Lower leg skin (tissue), 3 donors: Measurements from ENCODE around the gene GYPB.
"Not testable (repeated sequence)": the region's sequence is repeated elsewhere in the genome, so short reads cannot be mapped to it uniquely, and the experiment has no call there.

ENCODE experiments used
- POLR2A ChIP-seq, 2 donors: fragments of 450-650 bp; IDR thresholded peaks; one replicate each; pipeline ENCODE4 v1.6.1; 2016 to 2017; ENCODE audit warnings: antibody characterized with exemption in 2 of 2, mild to moderate bottlenecking in 1 of 2, moderate library complexity in 1 of 2
- TF ChIP-seq, protein P1 (sequence below), 3 donors: fragments of 450-650 bp; IDR thresholded peaks; one replicate each; pipeline ENCODE4 v1.5.1; 2016; ENCODE audit warnings: antibody characterized with exemption in 3 of 3, mild to moderate bottlenecking in 3 of 3, moderate library complexity in 2 of 3

DNA sequence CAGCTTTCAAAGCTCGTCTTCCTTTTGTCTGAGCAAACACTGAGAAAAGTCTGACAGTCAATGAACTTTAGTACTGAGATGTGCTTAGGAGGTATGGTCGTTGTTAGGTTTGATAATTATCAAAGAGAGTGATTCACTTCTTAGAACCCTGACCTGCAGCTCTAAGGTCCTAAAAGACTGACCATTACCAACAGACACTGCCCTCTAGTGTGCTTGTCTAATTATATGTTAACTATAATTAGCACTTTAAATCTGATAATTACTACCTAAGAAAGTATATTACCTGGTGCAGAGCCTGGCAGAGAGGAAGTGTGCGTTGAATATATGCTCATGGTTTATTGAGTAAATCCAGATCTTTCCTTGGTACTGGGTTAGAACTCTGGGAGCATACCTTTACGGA, 38.4 kb downstream of the GYPB start:
- not testable (repeated sequence) for TF ChIP-seq POLR2A (IDR thresholded peaks at IDR 0.05)
- TF ChIP-seq, protein P1, sequence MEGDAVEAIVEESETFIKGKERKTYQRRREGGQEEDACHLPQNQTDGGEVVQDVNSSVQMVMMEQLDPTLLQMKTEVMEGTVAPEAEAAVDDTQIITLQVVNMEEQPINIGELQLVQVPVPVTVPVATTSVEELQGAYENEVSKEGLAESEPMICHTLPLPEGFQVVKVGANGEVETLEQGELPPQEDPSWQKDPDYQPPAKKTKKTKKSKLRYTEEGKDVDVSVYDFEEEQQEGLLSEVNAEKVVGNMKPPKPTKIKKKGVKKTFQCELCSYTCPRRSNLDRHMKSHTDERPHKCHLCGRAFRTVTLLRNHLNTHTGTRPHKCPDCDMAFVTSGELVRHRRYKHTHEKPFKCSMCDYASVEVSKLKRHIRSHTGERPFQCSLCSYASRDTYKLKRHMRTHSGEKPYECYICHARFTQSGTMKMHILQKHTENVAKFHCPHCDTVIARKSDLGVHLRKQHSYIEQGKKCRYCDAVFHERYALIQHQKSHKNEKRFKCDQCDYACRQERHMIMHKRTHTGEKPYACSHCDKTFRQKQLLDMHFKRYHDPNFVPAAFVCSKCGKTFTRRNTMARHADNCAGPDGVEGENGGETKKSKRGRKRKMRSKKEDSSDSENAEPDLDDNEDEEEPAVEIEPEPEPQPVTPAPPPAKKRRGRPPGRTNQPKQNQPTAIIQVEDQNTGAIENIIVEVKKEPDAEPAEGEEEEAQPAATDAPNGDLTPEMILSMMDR (IDR thresholded peaks at IDR 0.05): not testable (repeated sequence)
